HTERT RPE-1 (cell line): ENCODE measurements around the gene MYH6.

Experiments used
- in situ Hi-C: fragments of 300-500 bp; cut with MboI; formaldehyde crosslinking; loops from 4 replicates; pipeline ENCODE4 v1.14.3; 2020; ENCODE audit warnings: low sequenced_read_pairs

Gene MYH6

DNA sequence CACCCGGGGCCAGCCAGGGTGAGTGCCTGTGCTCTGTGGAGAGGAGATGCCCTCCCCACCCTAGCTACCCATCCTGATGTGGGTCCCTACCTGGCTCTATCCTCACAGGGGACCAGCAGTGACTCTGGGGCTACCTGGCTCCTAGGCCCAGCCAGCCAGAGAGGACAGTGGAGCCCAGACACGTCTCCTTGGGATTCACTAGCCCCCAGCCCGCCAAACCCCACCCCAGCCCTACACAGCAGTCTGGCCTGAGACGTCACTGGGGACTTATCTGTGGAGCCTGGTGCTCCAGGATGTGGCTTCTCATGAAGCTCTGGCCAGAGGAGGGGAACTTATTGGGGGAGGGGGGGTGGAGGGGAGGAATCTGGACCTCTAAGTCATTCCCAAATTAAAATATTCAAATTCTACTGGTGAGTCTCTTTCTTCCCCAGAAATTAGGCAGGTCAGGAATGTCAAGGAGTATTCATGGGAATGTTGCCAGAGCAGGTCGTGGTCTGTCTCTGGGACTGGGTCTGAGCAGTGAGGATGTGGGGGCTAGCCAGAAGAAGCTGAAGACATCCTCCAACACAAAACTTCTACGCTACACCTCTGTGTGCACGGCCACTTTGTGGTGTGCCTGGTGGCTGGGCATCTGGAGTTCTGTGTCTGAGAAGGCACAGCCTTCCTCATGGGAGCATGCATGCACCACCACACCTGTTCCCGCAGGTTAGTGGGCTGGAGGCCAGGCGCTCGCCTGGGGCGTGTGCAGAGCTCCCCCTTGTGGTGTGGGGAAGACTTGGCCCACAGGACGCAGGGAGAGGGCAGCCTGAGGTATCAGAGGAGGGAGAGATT is 28.5 kb downstream of the MYH6 start:
- in situ Hi-C loops, result no loop called here

DNA sequence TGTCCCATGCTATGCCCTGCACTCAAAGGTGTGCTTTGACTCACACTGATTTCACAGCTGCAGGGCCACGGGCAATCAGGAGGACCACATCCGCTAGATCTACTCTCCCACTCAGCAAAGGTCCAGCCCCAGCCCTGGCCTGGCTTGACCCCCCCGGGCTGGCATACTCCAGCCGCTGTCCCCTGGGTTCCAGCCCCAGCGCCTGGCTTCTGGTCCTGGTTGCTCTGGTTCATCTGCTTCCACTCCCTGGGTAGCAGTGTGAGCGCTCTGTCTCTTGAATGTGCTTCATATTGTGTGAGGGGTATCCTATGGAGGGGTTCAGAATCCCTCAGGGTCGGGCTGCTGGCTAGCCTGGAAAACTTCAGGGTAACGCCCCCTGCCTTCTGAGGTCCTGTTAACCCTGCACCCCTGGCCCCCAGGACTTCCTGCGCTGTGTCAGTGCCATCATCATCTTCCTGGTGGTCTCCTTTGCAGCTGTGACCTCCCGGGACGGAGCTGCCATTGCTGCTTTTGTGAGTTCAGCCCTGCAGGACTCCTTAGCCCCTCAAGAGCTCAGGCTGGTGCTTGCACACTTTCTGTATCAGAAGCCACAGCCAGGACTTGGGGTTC is 29.4 kb downstream of the MYH6 start:
- in situ Hi-C loops, result no loop called here

DNA sequence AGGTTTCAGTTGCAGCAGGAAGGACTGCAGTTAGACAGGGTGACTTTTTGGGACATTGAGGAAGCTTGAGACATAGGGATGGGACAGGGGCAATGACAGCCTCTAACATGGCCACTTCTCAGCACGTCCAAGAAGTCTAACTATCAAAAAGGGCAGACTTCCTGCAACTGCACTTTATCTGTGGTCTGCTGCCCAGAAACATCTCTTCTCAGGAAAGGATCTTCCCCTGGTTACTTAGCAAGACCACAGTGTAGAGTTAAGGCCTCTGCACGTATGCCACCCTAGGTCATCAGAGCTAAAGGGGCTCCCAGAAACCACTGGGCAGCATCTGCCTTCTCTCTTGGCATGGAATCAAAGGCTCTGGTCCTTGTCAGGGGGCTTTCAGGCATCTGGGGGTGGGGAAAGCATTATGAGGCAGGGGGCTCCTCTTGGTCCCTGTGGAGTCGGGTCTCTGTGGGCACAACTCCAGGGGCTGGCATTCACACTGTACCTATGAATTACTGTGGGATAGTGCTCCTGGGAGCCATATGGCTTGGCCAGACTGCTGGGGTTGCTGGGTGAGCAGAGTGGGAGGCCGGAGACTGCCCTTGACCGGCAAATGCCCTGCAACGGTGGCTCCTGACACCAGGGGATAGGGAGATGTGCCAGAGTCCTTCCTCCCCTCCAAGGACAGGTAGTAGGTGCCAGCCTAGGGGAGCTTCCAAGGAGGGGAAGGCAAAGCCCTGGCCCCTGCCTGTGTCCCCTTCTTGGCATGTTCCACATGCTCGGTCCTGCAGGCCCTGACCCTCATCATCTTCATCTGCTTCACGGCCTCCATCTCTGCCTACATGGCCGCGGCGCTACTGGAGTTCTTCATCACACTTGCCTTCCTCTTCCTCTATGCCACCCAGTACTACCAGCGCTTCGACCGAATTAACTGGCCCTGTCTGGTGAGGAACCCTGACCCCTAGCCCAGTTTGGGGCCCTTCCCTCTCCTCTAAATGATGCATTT is 30.2 kb downstream of the MYH6 start:
- in situ Hi-C loops, result no loop called here

DNA sequence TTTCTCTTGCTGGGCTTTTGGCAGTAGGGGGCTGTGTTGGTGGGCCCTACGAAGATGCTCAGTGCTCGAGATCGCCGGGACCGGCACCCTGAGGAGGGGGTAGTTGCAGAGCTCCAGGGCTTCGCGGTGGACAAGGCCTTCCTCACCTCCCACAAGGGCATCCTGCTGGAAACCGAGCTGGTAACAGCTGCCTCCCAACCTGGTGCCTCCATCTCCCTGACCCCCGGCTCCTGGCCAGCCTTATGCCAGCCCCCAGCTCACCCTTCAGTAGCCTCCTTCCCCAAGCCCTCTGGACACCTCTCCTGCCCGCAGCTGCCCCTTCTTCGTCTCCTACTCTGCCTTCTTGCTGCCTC is 30.9 kb downstream of the MYH6 start:
- in situ Hi-C loops, result no loop called here

DNA sequence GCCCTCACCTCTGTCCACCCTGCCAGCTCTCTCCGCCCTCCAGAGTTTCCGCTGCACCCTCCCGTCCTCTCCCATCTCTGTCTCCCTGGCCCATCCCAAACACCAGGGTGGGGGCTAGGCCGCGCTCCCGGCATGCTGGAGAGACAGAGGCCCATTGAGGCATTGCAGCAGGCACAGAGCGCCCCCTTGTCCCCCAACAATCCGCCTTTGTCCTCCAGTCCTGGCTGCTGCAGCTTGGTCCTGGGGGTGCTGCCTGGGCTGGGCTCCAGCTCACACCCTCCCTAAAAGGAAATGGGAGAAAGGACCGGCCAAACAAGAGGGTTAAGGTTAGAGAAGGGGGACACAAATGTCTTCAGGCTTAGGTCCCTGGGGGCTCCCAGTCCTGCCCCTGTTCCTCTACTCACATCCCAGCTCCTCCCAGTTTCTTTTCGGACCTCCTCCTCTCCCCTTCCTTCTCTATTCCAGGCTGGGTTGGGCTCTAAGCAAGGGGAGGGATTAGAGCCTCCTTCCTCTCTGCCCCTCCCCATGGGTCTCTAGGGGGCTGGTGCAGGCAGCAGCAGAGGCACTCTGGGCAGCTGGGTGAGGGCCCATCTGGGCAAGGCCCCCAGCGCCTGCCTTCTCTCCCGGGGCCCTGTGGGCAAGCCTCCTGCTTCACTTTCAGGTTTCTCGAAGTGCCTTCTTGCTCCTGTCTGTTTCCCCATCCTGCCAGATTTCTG is 31.4 kb downstream of the MYH6 start, which contains the start of gene CMTM5:
CMTM5 (plus strand) TSS at position 565 of the 716 bp plus-strand sequence. CDS start 206 bp downstream, outside the sequence.
- in situ Hi-C loops, result no loop called here

DNA sequence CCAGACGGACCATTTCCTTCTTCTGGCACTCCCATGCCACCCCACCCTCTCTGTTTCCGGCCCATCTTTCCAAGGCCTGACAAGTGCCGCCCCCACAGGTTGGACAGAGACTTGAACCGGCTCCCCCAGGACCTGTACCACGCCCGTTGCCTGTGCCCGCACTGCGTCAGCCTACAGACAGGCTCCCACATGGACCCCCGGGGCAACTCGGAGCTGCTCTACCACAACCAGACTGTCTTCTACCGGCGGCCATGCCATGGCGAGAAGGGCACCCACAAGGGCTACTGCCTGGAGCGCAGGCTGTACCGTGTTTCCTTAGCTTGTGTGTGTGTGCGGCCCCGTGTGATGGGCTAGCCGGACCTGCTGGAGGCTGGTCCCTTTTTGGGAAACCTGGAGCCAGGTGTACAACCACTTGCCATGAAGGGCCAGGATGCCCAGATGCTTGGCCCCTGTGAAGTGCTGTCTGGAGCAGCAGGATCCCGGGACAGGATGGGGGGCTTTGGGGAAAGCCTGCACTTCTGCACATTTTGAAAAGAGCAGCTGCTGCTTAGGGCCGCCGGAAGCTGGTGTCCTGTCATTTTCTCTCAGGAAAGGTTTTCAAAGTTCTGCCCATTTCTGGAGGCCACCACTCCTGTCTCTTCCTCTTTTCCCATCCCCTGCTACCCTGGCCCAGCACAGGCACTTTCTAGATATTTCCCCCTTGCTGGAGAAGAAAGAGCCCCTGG is 32.4 kb downstream of the MYH6 start:
- in situ Hi-C loops, result no loop called here

DNA sequence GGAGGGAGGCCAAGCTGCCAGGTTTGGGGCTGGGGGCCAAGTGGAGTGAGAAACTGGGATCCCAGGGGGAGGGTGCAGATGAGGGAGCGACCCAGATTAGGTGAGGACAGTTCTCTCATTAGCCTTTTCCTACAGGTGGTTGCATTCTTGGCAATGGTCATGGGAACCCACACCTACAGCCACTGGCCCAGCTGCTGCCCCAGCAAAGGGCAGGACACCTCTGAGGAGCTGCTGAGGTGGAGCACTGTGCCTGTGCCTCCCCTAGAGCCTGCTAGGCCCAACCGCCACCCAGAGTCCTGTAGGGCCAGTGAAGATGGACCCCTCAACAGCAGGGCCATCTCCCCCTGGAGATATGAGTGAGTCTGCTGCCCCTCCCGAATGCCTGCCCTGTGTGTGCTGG is 35.0 kb downstream of the MYH6 start:
- in situ Hi-C loops, result no loop called here

DNA sequence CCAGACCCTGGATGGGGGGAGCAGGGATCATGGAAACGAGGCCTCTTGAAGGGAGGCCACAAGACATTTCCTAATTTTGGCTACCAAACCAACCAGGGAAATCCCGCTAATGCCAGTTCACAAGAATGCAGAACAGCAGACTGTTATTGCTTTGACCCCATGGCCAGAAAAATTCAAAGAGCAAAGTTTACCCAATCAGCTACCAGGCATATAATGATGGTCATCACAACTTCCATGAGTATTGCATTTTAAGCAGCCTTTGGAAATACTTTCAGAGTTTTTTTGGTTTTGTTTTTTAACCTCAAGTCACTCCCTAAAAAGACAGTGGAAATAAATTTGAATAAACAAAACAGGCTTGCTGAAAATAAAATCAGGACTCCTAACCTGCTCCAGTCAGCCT is 35.6 kb downstream of the MYH6 start, which contains the start of gene IL25:
IL25 (plus strand) TSS at position 301 of the 400 bp plus-strand sequence.
- in situ Hi-C loops, result no loop called here

DNA sequence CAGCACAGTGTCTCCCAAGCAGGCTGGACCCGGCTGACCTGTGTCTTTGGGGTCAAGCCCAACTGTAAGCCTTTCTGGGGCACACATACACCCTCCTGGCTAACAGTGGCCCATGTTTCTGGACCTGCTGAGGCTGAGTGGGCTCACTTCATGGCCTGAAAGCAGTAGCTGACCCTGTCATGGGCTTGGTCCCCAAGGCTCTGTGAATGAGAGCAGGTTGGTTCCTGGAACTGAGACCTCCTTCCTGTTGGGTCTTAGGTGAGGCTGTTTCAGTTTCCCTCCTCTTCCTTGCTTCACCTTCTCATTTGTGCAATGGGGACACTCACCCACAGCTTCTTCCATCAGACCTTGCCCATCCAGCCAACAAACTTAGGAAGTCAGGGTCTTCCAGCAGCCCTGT is 36.2 kb downstream of the MYH6 start:
- in situ Hi-C loops, result no loop called here

DNA sequence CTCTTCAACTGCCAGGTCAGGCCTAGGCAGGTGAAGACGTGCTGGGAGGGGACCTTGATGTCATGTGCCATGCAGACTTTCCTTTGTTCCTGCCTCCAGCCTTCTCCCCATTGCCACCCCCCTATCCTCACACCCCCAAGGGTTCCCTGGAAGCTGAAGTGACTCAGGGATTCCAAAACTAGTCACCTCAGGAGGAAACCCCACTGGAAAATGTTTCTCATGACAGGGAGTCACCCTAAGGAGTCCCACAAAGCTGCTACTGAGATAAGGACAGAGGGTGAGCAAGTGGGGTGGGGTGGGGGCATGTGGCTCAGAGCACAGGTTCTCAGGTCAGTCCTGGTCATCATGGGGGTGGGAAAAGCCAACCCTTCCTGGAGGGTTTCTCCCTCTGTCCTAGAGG is 37.9 kb downstream of the MYH6 start:
- in situ Hi-C loops, result no loop called here

DNA sequence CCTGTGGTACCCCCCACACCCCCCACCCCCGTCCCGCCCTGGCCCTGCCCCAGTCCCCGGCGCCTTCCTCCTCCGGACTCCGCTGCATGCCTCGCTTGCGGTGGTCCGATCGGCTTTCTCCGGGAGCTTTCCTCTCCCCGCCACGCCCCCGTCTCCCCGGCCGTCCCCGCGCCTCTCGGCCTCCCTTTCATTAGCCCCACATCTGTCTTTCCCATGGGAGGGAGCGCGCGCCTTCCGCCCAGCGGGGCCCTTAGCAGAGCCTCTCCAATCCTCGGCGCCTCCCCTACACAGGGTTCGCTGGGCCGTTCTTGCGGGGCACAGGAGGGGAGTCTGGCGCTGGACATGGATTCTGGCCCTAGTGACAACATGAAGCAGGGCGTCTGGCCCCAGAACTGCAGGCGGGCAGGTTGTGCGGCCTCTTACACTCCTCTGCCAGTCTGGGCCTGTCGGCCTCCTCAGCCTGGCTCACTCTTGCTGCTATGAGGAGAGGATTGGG is 41.6 kb downstream of the MYH6 start:
- in situ Hi-C loops, result no loop called here

DNA sequence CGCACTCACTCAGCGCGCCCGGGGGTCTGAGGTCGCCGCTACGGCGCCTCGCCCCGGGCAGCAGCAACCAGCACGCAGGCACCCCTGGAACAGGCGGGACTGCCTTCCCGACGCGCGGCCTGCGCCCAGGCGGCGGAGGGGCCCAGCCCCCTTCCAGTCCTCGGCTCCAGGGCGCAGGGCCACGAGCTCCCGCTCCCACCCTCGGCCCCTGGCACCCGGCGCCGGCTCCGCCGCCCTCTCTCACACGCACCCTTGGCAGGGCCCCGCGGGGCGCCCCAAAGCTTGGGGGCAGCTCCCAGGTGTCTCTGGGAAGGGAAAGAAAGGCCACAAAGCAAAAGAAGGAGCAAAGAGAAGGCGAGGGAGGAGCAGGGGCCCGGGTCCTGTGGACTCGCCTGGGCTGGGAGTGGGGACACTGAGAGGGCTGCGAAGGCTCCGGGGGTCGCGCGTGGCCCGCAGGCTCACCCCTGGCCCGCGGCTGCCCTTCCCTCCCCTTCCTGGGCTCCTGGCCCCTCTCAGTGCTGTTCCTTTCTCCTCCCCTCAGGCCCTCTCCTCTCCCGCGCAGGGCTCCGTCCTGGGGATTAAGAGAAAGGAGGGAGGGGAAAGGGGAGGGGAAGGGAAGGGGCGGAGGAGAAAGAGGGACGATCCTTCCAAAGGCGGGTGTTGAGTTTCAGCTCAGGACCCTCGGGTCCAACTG is 42.2 kb downstream of the MYH6 start:
- in situ Hi-C loops, result no loop called here

DNA sequence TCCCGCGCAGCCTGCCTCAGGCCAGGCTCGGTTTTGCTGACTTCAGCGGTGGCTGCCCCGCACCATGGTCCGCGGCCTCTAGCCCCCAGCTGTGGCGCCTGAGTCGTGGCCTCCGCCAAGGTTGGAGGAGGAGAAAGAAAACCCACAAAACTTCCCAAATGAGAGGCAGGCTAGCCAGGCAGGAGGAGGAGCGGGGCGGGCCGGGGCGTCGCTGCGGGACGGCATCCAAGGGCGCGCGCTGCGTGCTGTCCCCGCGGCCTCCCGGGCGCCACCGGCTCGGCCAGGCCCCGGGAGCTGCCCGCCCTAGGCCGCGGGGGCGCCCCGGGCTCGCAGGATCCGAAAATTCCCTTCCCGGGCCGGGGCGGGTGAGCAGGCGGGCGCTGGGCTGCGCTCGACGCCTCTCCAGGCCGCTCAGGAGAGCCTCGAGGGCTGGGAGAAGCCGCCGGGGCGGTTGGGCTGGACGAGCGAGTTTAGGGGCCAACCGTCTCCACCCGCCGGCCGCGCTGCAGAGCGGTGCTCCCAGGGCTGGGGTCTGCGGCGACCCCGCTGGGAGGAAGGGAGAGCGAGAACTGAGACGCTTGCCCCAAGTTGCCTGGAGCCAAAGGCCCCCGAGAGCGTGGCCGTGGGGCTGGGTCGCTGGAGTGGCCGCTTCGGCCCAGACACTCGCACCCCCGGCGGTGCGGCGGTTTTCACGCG is 42.9 kb downstream of the MYH6 start, which contains the start of gene EFS:
EFS (minus strand) TSS at position 137 of the 696 bp plus-strand sequence. CDS start 147 bp downstream, outside the sequence.
- in situ Hi-C loops, result no loop called here

DNA sequence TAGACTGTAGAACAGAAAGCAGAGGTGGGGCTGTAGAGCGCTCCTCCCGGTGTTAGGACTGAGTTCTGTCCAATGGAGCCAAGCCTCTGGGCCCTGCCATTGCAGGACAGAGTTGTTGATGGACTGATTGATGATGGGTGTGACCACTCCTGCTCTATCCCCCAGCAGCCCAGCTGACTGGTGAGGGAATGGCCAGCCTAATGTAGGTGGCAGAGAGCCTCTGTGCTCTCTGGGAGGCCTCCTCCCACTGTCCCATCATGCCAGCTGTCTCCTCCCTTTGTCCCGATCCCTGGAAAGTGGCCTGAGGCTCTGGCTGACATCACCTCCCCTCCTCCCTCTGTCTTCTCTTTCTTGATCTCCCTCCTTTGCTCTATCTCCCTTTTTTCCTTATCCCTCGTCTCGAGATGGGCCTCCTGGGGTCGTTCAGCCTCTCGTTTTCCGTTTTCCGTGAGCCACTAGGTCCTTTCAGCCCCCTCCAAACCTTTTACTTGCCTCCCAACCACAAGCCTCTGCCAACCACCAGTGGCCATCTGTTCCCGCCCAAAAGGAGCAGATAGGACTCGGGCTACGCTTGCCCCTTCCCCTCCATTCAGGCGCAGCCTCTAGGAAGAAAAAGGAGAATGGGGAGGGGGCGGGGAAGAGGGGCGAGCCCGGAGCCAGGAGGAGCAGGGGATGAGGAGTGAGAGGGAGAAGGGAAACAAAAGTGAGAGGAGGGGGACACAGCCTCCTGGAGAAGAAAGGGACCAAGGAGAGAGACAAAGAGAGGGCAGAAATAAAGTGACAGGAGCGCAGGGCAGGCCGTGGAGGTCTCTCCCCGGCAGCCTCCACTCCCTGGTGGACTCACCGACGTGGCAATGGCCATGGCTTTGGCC is 43.7 kb downstream of the MYH6 start:
- in situ Hi-C loops, result no loop called here

DNA sequence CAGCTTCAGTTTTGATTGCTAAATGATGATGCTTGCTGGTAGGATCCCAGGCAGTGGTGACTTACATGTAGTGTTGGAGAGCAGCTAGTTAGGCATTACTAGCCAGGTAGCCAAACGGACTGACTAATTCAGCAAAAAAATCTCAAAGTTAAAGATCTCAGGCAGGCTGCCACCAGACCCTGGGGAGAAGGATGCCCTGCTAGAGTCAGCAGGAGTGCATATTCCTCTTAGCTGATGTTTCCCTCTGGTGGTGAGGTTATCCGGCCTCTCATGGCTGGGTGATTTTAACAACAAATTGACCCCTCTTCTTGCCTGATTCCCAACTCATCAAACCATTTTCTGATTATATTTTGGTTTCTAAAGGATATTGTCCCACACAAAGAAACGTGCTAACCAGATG is 45.9 kb downstream of the MYH6 start:
- in situ Hi-C loops, result no loop called here

DNA sequence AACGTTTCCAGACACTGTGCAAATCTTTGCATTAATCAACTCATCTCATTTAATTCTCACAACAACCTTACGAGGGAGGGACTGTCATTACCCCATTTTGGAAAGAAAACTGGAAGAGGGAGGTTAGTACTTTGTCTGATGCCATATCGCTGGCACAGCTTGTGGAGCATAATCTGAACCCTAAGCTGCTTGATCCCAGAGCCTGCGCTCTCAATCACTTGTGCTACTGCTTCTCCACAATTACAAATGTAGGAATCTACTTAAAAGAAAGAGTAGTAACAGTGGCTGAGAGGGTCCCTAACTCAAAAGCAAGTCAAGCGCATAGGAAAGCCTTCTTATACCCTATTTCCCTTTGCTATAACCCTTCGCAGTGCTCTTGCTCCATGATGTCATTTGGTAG is 46.3 kb downstream of the MYH6 start:
- in situ Hi-C loops, result no loop called here

DNA sequence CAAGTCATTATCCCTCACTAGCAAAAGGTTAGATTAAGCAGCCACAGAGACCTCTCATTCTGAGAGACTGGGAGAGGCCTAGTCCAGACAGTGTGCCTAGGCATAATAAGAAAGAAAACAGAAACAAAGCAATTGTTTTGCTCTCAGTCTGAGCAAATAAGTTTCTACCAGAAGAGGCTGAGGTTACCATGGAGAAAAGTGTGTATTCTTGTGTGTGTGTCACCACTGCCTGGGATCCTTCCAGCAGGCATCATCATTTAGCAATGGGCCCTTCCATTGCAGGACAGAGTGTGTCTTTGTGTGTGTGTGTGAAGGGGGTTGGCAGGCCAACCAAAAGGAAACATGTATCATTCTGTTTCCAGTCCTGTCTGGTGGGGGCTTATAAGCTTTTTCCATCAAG is 46.8 kb downstream of the MYH6 start:
- in situ Hi-C loops, result no loop called here

DNA sequence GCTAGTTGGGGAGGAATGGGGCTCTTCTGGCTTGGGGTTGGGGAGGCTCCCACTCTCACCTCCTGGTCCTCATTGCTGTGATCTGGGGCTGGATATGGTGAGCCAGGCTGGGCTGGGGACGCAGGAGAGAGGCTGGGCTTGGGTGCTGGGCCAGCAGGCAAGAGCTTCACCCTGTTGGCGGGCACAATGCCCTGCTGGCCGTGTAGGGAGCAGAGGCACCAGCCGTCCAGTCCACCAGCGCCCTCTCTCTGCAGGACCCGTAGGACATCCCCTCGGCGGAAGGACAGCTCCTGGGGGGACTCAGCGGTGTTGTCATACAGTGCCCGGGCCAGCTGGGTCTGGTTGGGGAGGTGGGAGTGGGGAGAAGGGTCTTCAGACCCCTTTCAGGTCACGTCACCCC is 47.6 kb downstream of the MYH6 start:
- in situ Hi-C loops, result no loop called here
